ENCODE results near the gene GNLY. TPM values are rescaled to one million over a fixed set of nuclear protein-coding genes. Genes with fewer than 3 reads are reported as not detected.

Gene GNLY
- total RNA-seq, 6 donors from 2014 or later, result 12.2 to 24.7 (median 21.0) TPM

GRCh38 chr2:85698184-85698879, 4.2 kb downstream of the GNLY start:
- Histone ChIP-seq H3K4me1 (peaks cover 3 to 14% (median 7%) of the 10 kb centered on the region in 4 donors), H3K9me3 (no peaks in the 10 kb centered on the region), H3K27ac (peak overlapping the region in 2 of 4 donors; percentile 38 to 71), H3K4me3 (no peak overlapping the region), H3K27me3 (no peaks in the 10 kb centered on the region), H3K36me3 (no peaks in the 10 kb centered on the region)
- TF ChIP-seq POLR2A (IDR thresholded peaks at IDR 0.05), result no peak
- TF ChIP-seq, protein P1, sequence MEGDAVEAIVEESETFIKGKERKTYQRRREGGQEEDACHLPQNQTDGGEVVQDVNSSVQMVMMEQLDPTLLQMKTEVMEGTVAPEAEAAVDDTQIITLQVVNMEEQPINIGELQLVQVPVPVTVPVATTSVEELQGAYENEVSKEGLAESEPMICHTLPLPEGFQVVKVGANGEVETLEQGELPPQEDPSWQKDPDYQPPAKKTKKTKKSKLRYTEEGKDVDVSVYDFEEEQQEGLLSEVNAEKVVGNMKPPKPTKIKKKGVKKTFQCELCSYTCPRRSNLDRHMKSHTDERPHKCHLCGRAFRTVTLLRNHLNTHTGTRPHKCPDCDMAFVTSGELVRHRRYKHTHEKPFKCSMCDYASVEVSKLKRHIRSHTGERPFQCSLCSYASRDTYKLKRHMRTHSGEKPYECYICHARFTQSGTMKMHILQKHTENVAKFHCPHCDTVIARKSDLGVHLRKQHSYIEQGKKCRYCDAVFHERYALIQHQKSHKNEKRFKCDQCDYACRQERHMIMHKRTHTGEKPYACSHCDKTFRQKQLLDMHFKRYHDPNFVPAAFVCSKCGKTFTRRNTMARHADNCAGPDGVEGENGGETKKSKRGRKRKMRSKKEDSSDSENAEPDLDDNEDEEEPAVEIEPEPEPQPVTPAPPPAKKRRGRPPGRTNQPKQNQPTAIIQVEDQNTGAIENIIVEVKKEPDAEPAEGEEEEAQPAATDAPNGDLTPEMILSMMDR (IDR thresholded peaks at IDR 0.05), result no peak
- no peak for TF ChIP-seq EP300 (IDR thresholded peaks at IDR 0.05)
- TF ChIP-seq POLR2AphosphoS5 (IDR thresholded peaks at IDR 0.05), result no peak
- WGBS, 2 donors, result 62 to 89% methylated on average over 7 to 11 of the region's 11 CpGs
- DNase-seq (no peak), ATAC-seq (ENCODE audit: low FRiP score in 2 of 2) (no peak)

GRCh38 chr2:85698880-85699254, 4.7 kb downstream of the GNLY start:
- 69 to 85% methylated on average over 8 of the region's 8 CpGs for WGBS, 2 donors
- no peak for ATAC-seq (ENCODE audit: low FRiP score in 2 of 2)
- Histone ChIP-seq H3K27me3 (no peaks in the 10 kb centered on the region), H3K27ac (peak overlapping the region in 2 of 4 donors; percentile 38 to 71), H3K36me3 (no peaks in the 10 kb centered on the region), H3K9me3 (no peaks in the 10 kb centered on the region), H3K4me3 (no peak overlapping the region), H3K4me1 (peaks cover 7 to 17% (median 10%) of the 10 kb centered on the region in 4 donors)
- no peak for TF ChIP-seq EP300 (IDR thresholded peaks at IDR 0.05)
- peak in 1 of 4 donors; percentile 16 for TF ChIP-seq POLR2A (IDR thresholded peaks at IDR 0.05)
- DNase-seq, result no peak

DNA sequence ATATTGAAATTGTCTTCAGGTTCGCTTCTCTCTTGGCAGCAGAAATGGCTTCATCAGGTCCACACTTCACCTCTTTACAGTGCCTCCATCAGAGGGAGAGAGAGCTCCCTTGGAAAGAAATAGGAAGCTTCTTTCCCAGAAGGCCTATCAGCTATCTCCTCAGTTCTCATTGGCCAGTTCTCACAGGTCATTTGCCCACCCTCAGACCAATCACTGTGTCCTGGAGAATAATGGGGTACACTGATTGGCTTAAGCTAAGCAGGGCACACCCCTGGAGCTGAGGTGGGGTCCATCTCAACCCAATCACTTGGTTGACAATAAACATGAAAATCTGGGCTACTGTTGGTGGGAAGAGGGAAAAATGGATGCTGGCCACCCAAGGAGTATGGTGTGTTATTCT, 5.2 kb downstream of the GNLY start:
- DNase-seq (no peak), ATAC-seq (ENCODE audit: low FRiP score in 2 of 2) (no peak)
- no peaks in the 10 kb centered on the region for H3K9me3 ChIP-seq
- WGBS, 2 donors, result 91 to 100% methylated on average over 1 of the region's 1 CpG
- H3K27ac ChIP-seq, result no peak overlapping the region
- no peak for TF ChIP-seq POLR2A (IDR thresholded peaks at IDR 0.05)
- TF ChIP-seq, protein P1 (IDR thresholded peaks at IDR 0.05), result no peak
- TF ChIP-seq EP300 (IDR thresholded peaks at IDR 0.05), result no peak
- no peak for TF ChIP-seq POLR2AphosphoS5 (IDR thresholded peaks at IDR 0.05)
- H3K27me3 ChIP-seq, result no peaks in the 10 kb centered on the region
- peaks cover 11 to 19% (median 15%) of the 10 kb centered on the region in 4 donors for H3K4me1 ChIP-seq
- no peak overlapping the region for H3K4me3 ChIP-seq
- H3K36me3 ChIP-seq, result no peaks in the 10 kb centered on the region

- no peak for TF ChIP-seq POLR2A (IDR thresholded peaks at IDR 0.05)
- no peak for TF ChIP-seq POLR2AphosphoS5 (IDR thresholded peaks at IDR 0.05)
- TF ChIP-seq EP300 (IDR thresholded peaks at IDR 0.05), result no peak
- TF ChIP-seq, protein P1 (IDR thresholded peaks at IDR 0.05), result no peak
- peak overlapping the region in 2 of 4 donors; percentile 44 to 98 for H3K27ac ChIP-seq
Measured at GRCh38 chr2:85702172-85702571, 8.0 kb downstream of the GNLY start.

DNA sequence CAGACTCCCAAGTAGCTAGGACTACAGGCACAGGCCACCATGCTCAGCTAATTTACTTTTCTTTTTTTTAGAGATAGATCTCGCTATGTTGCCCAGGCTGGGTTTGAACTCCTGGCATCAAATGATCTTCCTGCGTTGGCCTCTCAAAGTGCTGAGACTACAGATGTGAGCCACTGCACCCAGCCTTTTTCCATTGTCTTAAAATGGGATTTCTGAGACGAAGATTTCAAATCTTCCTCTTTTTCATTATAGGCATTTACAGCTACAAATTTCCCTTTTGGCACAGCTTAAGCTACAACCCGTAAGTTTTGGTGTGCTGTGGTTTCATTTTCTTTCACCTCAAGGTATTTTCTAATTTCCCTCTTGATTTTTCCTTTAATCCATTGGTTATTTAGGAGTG, 8.6 kb downstream of the GNLY start:
- WGBS, 2 donors, result 84 to 89% methylated on average over 4 of the region's 4 CpGs

More at GRCh38 chr2:85702172-85702571, 8.0 kb downstream of the GNLY start:
- H3K9me3 ChIP-seq, result no peaks in the 10 kb centered on the region
- ATAC-seq (ENCODE audit: low FRiP score in 2 of 2) (no peak), DNase-seq (no peak)
- peaks cover 38 to 47% (median 43%) of the 10 kb centered on the region in 4 donors for H3K4me1 ChIP-seq
- no peaks in the 10 kb centered on the region for H3K36me3 ChIP-seq
- no peak overlapping the region for H3K4me3 ChIP-seq
- no peaks in the 10 kb centered on the region for H3K27me3 ChIP-seq

More for the DNA sequence above, 8.6 kb downstream of the GNLY start:
- no peaks in the 10 kb centered on the region for H3K9me3 ChIP-seq
- no peak for DNase-seq
- peak overlapping the region in 2 of 4 donors; percentile 44 to 98 for H3K27ac ChIP-seq
- no peak overlapping the region for H3K4me3 ChIP-seq
- no peaks in the 10 kb centered on the region for H3K27me3 ChIP-seq
- no peaks in the 10 kb centered on the region for H3K36me3 ChIP-seq
- ATAC-seq (ENCODE audit: low FRiP score in 2 of 2), result no peak
- H3K4me1 ChIP-seq, result peaks cover 44 to 52% (median 49%) of the 10 kb centered on the region in 4 donors
- TF ChIP-seq POLR2AphosphoS5 (IDR thresholded peaks at IDR 0.05) (no peak), POLR2A (IDR thresholded peaks at IDR 0.05) (no peak), EP300 (IDR thresholded peaks at IDR 0.05) (no peak)
- TF ChIP-seq, protein P1 (IDR thresholded peaks at IDR 0.05), result no peak

Data from upper lobe of left lung (tissue), 6 donors.